ENCODE measurements around the gene LGR4.

Gene LGR4

DNA sequence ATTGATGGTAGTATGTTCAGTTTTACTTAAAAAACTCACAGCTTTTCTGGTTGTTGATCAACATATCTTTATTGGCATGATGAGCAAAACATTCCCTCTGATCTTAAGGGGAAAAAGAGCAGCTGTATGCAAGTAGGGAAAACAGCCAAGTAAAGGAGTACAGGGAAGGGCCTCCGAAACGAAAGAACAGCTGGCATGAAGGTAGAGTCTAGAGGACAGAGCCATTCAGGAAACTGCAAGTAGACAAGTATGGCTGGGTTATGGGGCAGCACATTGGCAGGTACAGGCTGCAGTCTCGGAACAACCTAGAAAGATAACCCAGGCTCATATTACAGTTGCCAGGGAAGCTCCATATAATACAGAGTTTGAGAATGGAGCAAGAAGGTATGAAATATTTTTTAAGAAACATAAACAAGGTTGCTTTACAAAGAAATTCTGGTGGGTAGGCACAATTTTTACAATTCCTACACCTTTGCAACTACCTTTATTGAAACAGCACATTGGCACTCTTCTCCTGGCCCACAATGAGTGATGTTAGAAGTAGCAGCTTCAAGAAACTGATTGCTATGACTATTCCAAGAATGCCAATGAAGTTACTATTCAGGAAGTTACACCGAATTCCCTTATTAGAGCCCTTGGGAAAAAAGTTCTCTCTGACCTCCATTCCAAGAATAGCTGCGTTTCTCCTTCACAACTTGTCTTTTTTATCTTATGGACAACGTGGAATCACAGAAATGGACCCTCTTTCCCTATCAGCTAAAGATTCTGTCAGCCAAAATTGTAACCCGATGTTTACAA, 45.2 kb downstream of the LGR4 start:
- no peak for DNase-seq (ENCODE audit: low spot score)

- DNase-seq (ENCODE audit: low spot score): no peak
These were observed 46.8 kb downstream of the LGR4 start for GRCh38 chr11:27425814-27426213.

- DNase-seq (ENCODE audit: low spot score): no peak
These were observed 49.5 kb downstream of the LGR4 start for GRCh38 chr11:27423125-27423524.

DNA sequence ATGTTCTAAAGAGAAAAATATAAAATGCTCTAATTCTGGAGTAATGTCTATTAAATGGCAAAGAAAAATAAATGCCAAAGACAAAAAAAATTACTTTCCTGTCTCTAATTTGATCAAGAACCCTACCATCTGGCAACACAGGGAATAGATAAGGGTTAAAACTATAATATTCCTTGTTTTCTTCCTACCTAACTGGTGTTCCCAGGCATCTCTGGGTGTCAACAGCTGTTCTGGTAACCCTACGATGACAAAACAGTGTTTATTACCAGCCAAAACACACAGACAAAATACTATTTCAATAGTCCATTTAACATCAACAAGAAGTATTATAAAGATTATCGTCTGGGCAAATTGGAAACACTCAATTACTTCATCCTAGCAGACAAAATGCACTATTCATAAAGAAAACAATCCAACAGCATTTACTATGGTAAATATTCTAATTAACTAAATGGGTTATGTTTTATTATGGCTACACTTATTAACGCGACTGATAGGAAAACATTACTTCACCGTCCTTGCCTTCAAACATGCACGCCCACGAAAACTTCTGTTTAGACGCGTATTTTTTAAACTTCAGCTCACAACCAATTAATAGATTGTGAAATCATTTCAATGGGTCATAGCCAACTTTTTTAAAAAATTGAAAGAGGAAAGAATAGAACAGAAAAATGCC, 50.6 kb downstream of the LGR4 start:
- DNase-seq (ENCODE audit: low spot score): no peak

DNA sequence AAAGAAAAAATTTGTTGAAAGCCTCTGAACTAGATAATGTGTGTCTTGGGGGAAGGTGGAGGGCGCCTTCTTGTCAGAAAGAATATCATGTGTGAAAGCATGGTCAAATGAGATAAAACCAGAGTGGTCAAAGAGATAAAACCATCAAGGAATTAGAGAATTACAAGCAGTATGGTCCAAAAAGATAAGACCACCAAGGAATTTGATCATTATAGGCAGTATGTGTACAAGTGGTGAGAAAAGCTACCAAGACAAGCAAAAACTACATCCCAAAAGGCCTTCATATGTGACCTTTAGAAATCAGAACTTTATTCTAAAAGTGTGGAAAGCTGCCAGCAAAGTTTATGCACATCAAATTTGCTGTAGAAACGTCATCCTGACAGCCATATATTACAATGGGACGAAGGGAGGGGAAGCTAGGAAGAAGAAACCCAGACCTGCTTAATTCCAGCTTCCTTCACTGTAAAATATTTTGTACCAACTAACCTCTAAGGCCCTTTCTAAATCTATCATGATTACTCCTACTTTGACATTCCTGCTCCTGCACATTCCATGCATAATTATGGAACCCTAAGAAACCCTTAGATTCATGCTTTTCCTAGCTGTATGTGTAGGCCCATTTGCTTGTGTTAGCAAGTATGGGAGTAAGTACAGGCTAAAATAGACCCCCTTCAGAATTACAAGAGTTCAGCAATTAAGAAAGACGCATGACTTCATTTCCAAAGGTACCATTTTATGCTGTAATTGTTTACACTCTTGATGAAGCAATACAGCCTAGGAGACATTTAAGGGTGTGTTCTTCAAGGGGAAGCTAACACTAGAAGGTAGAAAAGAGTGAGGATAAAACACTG, 51.6 kb downstream of the LGR4 start:
- no peak for DNase-seq (ENCODE audit: low spot score)

DNA sequence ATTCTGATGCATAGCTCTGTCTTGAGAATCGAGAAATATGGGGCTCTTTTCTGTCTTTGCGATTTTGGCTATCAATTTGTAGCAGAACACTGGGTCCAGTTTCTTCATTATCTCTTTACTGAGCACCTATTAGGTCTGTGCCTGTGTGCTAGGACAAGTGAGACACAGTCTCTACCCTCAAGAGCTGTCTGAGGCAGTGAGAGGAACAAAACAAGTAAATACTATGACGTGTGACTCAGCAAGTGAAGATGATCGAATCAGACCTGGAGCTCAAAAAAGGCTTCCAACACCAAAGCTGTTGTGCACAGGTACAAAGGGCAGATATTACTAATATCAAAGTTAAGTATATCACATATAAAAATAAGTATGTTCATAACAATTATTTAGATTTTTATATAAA, 52.4 kb downstream of the LGR4 start:
- no peak for DNase-seq (ENCODE audit: low spot score)

DNA sequence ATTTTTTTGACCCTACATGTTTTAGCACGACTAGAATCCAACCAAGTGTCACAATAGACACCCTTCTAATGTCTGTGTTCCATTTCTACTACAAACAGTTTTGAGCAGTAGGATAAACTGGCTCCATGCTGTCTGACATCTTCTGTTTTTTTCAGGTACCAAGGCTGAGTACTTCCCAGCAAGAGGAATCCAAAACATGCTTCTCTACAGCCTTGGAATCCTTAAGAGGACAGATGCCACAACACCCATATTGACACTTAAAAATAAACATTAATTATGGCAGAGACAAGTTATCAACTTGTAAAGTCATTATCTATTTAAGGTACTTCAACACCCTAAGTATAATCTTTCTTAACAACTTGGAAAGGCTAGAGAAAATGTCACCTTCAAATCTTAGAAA, 54.2 kb downstream of the LGR4 start:
- DNase-seq (ENCODE audit: low spot score): no peak

- no peak for DNase-seq (ENCODE audit: low spot score)
These were observed 55.9 kb downstream of the LGR4 start for GRCh38 chr11:27416568-27417176.

GRCh38 chr11:27414644-27415043, 57.9 kb downstream of the LGR4 start:
- no peak for DNase-seq (ENCODE audit: low spot score)

DNA sequence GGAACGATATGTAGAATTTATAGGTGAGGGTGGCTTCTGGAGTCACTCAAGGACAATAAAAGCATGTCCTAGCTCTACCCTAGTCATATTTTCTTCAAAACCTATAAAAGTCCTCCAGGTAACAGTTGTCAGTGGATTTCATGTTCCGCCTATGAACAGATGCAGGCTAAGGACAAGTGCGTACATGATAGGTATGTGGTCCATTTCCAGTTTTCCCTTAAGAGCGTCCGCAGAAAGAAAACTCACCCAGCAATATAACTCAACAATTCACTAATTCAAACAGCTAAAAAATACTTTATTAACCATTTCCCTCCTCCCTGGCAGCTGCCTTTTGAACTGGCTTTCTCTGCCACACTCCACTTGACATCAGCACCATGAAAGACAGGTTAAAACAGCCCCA, 59.4 kb downstream of the LGR4 start:
- no peak for DNase-seq (ENCODE audit: low spot score)

- DNase-seq (ENCODE audit: low spot score): no peak
These were observed 60.3 kb downstream of the LGR4 start for GRCh38 chr11:27412192-27412691.

- no peak for DNase-seq (ENCODE audit: low spot score)
These were observed 61.3 kb downstream of the LGR4 start for GRCh38 chr11:27411328-27411727.

- no peak for DNase-seq (ENCODE audit: low spot score)
These were observed 62.3 kb downstream of the LGR4 start for GRCh38 chr11:27410272-27410671.

GRCh38 chr11:27409742-27410141, 62.8 kb downstream of the LGR4 start:
- no peak for DNase-seq (ENCODE audit: low spot score)

GRCh38 chr11:27409049-27409448, 63.5 kb downstream of the LGR4 start:
- no peak for DNase-seq (ENCODE audit: low spot score)

- no peak for DNase-seq (ENCODE audit: low spot score)
These were observed 64.3 kb downstream of the LGR4 start for GRCh38 chr11:27408246-27408800.

GRCh38 chr11:27406498-27407354, 65.9 kb downstream of the LGR4 start:
- DNase-seq (ENCODE audit: low spot score): no peak

DNA sequence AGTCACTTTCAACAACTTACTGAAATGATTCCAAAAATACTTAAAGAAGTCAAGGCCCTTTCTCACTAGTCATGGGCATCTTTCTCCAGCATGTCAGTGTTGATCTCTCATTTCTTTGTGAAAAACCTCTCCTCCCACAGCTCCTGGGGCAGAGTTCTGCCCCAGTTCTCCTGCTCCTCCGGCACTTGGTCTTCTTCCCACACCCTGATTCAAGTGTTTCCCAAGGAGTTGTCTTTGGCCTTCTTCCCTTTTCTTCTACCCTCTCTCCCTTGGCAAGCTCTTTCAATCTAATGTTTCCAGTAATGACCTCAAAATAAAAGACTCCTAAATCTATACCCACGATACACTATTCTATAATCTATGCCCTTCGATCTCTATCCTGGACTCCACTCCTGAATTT, 67.5 kb downstream of the LGR4 start:
- no peak for DNase-seq (ENCODE audit: low spot score)

- DNase-seq (ENCODE audit: low spot score): no peak
These were observed 68.2 kb downstream of the LGR4 start for GRCh38 chr11:27404427-27404826.

- DNase-seq (ENCODE audit: low spot score): no peak
These were observed 69.4 kb downstream of the LGR4 start for GRCh38 chr11:27403195-27403594.

GRCh38 chr11:27402450-27402849, 70.1 kb downstream of the LGR4 start:
- DNase-seq (ENCODE audit: low spot score): no peak
